Suppressor macrophage treated with lipopolysaccharide for 4 hours (primary cell): ENCODE data around the gene ZNF679.
A peak's percentile ranks its signal among the peaks of the same experiment; 100 is the strongest.
"Not testable (repeated sequence)": the region's sequence is repeated elsewhere in the genome, so short reads cannot be mapped to it uniquely, and the experiment has no call there.

ENCODE experiments used
- DNase-seq: peaks from one replicate; pipeline ENCODE4 v3.0.0-alpha.2; 2020

Gene ZNF679

DNA sequence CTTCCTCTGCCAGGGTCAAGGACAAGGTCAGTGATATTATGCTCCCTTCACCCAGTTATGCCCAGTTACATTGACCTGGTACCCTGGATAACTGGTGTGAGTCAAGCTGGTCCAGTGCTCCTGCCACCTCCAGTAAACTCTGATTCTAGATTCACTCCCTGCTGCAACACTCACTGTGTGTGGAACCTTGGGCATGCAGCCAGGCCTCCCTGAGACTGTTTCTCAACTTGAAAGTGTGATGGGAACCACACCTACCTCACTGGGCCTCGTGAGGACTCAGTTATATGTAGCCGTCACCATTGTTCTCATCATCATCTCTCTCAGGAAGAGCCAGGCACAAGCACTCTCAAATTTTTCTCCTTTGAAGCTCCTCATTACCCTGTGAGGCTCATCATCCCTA, 84.6 kb downstream of the ZNF679 start:
- DNase-seq: no peak

DNA sequence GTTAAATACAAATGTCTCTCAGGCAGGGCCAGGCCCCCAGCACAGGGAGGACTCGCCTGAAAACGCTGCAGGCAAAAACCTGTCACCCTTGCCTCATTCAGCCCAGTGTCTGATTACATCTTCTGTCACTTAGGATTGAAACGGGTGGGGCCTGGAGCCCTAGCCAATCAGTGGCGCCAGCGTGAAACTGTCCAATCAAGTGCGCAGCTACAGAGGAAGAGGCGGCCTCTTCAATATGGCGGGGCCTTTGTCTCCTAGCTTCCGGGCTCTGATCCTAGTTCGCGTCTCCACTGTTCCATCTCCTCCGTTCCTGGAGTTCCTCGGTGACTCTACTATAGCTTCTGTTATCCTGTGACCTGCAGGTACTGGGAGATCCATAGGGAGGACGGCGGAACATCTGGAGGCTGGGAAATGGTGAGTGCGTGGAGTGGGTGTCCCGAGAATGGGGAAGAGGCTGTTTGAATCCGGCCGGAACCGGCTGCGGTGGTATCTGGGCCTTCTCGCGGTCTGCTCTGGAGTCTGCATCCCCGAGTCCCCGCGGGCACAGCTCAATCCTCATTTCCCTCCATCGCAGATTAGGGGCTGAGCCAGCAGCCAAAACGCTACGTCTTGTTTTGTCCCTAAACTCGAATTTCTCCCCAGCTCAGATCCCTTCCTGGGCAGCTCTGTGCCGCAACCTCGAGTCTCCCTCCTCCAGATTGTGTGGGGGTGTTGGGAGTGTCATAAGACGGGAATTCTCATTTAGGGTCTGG, 85.6 kb downstream of the ZNF679 start, which contains the start of gene ZNF736:
Gene ZNF736, plus strand, starts transcription at position 222 of the 752 bp plus-strand sequence. Its CDS starts 190 bp downstream, at position 412.
- DNase-seq: peak; percentile 93

DNA sequence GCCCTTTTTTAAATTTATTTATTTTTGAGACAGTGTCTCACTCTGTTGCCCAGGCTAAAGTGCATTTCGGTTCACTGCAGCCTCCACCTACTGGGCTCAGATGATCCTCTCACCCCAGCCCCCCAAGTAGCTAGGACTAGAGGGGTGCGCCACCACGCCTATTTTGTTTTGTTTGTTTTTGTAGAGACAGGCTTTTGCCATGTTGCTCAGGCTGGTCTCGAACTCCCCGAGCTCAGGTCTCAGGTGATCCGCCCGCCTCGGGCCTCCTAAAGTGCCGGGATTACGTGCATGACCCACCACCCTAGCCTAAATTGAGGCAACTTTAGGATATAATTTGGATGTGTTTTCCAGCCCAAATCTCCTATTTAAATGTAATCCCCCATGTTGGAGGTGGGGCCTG, 86.3 kb downstream of the ZNF679 start:
- DNase-seq: peak; percentile 0

DNA sequence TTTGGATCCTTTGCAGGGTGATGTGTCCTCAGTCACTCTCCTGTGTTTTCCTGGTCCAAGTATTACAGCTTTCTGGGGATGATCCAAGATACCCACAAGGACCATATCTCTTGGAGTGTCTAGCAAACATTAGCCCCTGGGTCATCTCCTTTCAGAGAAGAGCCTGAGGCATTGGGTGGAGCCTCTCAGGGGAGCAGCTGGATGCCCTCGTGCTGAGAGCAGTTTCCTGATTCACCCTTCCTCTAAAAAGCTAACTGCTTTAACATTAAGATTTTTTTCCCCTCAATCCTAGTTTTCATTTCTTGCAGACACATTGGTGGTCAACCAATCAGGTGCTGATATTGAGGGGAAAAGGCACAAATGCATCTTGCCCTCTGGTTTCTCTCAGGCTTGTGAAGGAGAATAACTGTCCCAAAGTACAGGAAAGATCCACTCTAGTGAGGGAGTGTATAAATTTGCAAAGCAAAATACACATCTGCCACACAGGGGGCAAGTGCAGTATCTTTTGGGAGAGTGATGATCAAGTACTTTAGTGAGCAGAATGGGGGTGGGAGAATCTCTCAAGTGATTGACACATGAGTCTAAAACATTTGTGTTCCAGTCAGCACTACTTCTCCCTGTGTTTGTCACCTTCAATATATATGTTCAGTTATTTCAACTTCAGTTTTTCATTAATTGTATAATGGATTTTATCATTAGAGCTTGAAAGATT, 87.9 kb downstream of the ZNF679 start:
- not testable (repeated sequence) for DNase-seq
